Thyroid gland (tissue), 4 donors: ENCODE measurements around the gene SLC22A15.

Experiments used
- POLR2A ChIP-seq, 2 donors: fragments of 450-650 bp; IDR thresholded peaks; one replicate each; pipeline ENCODE4 v1.6.1; 2017; ENCODE audit warnings: antibody characterized with exemption in 2 of 2, mild to moderate bottlenecking in 2 of 2, moderate library complexity in 1 of 2
- TF ChIP-seq, protein P1 (sequence below), 6 experiments: fragments of 200-600 bp in 3 of 6; fragments of 450-650 bp in 3 of 6; sonication (generic) in 3 of 6; IDR thresholded peaks; one replicate each; pipeline ENCODE4 v1.5.1; 2016 to 2019; ENCODE audit warnings: antibody characterized with exemption in 6 of 6, mild to moderate bottlenecking in 2 of 6, inconsistent platforms in 1 of 6, moderate library complexity in 1 of 6

DNA sequence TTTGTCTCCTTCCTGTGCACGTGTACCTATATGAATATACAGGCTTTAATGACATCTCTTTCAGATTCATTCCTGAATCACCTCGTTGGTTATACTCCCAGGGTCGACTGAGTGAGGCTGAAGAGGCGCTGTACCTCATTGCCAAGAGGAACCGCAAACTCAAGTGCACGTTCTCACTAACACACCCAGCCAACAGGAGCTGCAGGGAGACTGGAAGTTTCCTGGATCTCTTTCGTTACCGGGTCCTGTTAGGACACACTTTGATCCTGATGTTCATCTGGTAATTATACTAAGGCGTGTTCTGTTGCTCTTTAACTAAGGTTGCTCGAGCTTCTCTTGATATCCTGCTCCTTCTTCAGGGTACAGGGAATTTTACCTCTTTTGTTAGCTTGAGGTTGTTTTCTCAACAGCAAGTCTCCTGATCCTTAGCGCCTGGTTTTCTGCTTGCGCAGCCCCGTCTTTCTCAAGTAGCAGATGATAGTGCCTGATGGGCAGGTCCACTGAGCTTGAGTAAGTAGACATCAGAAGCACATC lies 55.1 kb downstream of the SLC22A15 start:
- TF ChIP-seq, protein P1, sequence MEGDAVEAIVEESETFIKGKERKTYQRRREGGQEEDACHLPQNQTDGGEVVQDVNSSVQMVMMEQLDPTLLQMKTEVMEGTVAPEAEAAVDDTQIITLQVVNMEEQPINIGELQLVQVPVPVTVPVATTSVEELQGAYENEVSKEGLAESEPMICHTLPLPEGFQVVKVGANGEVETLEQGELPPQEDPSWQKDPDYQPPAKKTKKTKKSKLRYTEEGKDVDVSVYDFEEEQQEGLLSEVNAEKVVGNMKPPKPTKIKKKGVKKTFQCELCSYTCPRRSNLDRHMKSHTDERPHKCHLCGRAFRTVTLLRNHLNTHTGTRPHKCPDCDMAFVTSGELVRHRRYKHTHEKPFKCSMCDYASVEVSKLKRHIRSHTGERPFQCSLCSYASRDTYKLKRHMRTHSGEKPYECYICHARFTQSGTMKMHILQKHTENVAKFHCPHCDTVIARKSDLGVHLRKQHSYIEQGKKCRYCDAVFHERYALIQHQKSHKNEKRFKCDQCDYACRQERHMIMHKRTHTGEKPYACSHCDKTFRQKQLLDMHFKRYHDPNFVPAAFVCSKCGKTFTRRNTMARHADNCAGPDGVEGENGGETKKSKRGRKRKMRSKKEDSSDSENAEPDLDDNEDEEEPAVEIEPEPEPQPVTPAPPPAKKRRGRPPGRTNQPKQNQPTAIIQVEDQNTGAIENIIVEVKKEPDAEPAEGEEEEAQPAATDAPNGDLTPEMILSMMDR (IDR thresholded peaks at IDR 0.05), result no peak
- TF ChIP-seq POLR2A (IDR thresholded peaks at IDR 0.05), result no peak
